UCSD-AML1 (cell line): ENCODE data around the gene CD320.
A peak's percentile ranks its signal among the peaks of the same experiment; 100 is the strongest.
"Not testable (repeated sequence)": the region's sequence is repeated elsewhere in the genome, so short reads cannot be mapped to it uniquely, and the experiment has no call there.

Experiments
- DNase-seq: peaks from one replicate; lab custom pipeline; 2025; ENCODE audit not compliant: unreplicated experiment; lab: John Stamatoyannopoulos, UW

The CD320 gene

GRCh38 chr19:8310342-8311055 is 2.3 kb upstream of the CD320 start:
- DNase-seq, result no peak

GRCh38 chr19:8308891-8309291 is 733 bp upstream of the CD320 start:
- no peak for DNase-seq

- DNase-seq, result no peak
These were observed 676 bp downstream of the CD320 start for GRCh38 chr19:8307400-8307964.

GRCh38 chr19:8306235-8307054 is 1.7 kb downstream of the CD320 start:
- DNase-seq, result no peak

- DNase-seq, result no peak
These were observed 2.4 kb downstream of the CD320 start for GRCh38 chr19:8305798-8306197.

GRCh38 chr19:8304841-8305621 is 3.1 kb downstream of the CD320 start:
- no peak for DNase-seq

GRCh38 chr19:8302734-8303133 is 5.4 kb downstream of the CD320 start:
- DNase-seq, result no peak

GRCh38 chr19:8302357-8302691 is 5.8 kb downstream of the CD320 start:
- DNase-seq, result no peak

GRCh38 chr19:8291337-8291736 is 16.8 kb downstream of the CD320 start:
- not testable (repeated sequence) for DNase-seq

GRCh38 chr19:8276508-8276907 is 31.6 kb downstream of the CD320 start:
- not testable (repeated sequence) for DNase-seq

- DNase-seq, result no peak
These were observed 38.4 kb downstream of the CD320 start for GRCh38 chr19:8269724-8270123.

GRCh38 chr19:8265872-8266271 is 42.3 kb downstream of the CD320 start:
- no peak for DNase-seq

GRCh38 chr19:8264248-8264647 is 43.9 kb downstream of the CD320 start:
- DNase-seq, result not testable (repeated sequence)

- DNase-seq, result no peak
These were observed 45.7 kb downstream of the CD320 start for GRCh38 chr19:8262431-8262830.

GRCh38 chr19:8261881-8262280 is 46.3 kb downstream of the CD320 start:
- DNase-seq, result no peak

GRCh38 chr19:8261347-8261746 is 46.8 kb downstream of the CD320 start:
- DNase-seq, result no peak

GRCh38 chr19:8259922-8260247 is 48.3 kb downstream of the CD320 start:
- no peak for DNase-seq

- DNase-seq, result no peak
These were observed 48.8 kb downstream of the CD320 start for GRCh38 chr19:8259142-8259921.

GRCh38 chr19:8257052-8257443 is 51.1 kb downstream of the CD320 start:
- peak; percentile 46 for DNase-seq

- no peak for DNase-seq
These were observed 51.7 kb downstream of the CD320 start for GRCh38 chr19:8256276-8257051.
